ENCODE data around the gene RPRD1B.

RPRD1B gene

GRCh38 chr20:38136421-38137245, 103.1 kb downstream of the RPRD1B start:
- no peak for DNase-seq (ENCODE audit: low read depth)

GRCh38 chr20:38137441-38138037, 104.0 kb downstream of the RPRD1B start:
- DNase-seq (ENCODE audit: low read depth): no peak

GRCh38 chr20:38138086-38138778, 104.7 kb downstream of the RPRD1B start:
- no peak for DNase-seq (ENCODE audit: low read depth)

- no peak for DNase-seq (ENCODE audit: low read depth)
These were observed 105.8 kb downstream of the RPRD1B start for GRCh38 chr20:38139156-38139912.

- no peak for DNase-seq (ENCODE audit: low read depth)
These were observed 106.6 kb downstream of the RPRD1B start for GRCh38 chr20:38139977-38140753.

GRCh38 chr20:38141204-38141888, 107.8 kb downstream of the RPRD1B start:
- DNase-seq (ENCODE audit: low read depth): no peak
